Spinal cord (tissue), 10 donors: ENCODE measurements around the gene PEX10. TPM values are rescaled to one million over a fixed set of nuclear protein-coding genes. Genes with fewer than 3 reads are reported as not detected.

Experiments used
- DNase-seq, 6 donors: peaks; one replicate each; pipeline versions ENCODE4 v3.0.0 to v3.0.0-alpha.2; 2013 to 2015; ENCODE audit warnings: low spot score in 6 of 6, low read depth in 4 of 6
- H3K27ac ChIP-seq: one replicate; pipeline ENCODE4 v1.5.1; 2013; ENCODE audit warnings: low read depth, low read length, control low read depth
- H3K27me3 ChIP-seq: one replicate; pipeline ENCODE4 v1.6.1; 2013; ENCODE audit warnings: low read length; ENCODE audit not compliant: control insufficient read depth, insufficient read depth
- H3K36me3 ChIP-seq: one replicate; pipeline ENCODE4 v1.6.1; 2013; ENCODE audit warnings: low read length; ENCODE audit not compliant: control insufficient read depth, insufficient read depth
- H3K4me1 ChIP-seq: one replicate; pipeline ENCODE4 v1.6.1; 2013; ENCODE audit warnings: low read length; ENCODE audit not compliant: control insufficient read depth, insufficient read depth
- H3K4me3 ChIP-seq: one replicate; pipeline ENCODE4 v1.5.1; 2013; ENCODE audit warnings: low read depth, low read length, control low read depth
- H3K9me3 ChIP-seq: one replicate; pipeline ENCODE4 v1.6.1; 2013; ENCODE audit warnings: low read length; ENCODE audit not compliant: control insufficient read depth, insufficient read depth
- whole genome bisulfite sequencing: methylation state at CpG from one replicate; pipeline ENCODE4 v1.1.5; 2013; ENCODE audit warnings: missing lambda C conversion rate; ENCODE audit not compliant: insufficient coverage; 5-methylcytosine and 5-hydroxymethylcytosine counted together
- polyA plus RNA-seq, 2 donors: library from polyadenylated mRNA; unstranded; fragments of 120-200 nt; gene quantifications; one replicate each; pipeline ENCODE4 v1.2.1, GENCODE V29; 2013; ENCODE audit not compliant: insufficient read length in 2 of 2
- total RNA-seq, 2 donors: library from RNA; depleted of rRNA in 1 of 2; stranded (reverse); fragments of 120-200 nt in 1 of 2; fragments of >200 nt in 1 of 2; gene quantifications; one replicate each; pipeline versions ENCODE4 v1.2.3 to v1.2.4, GENCODE V29; 2013 to 2014
- donor health status: healthy.

The PEX10 gene
- total and polyA plus RNA-seq, 4 donors, result 17.7 to 36.9 (median 31.7) TPM

- peaks cover 60% of the 10 kb centered on the region for H3K36me3 ChIP-seq
- no peaks in the 10 kb centered on the region for H3K9me3 ChIP-seq
- no peak for DNase-seq
- H3K27me3 ChIP-seq, result no peaks in the 10 kb centered on the region
- H3K27ac ChIP-seq, result no peak overlapping the region
- no peak overlapping the region for H3K4me3 ChIP-seq
- WGBS, result 92% methylated on average over 19 of the region's 20 CpGs
- peaks cover 16% of the 10 kb centered on the region for H3K4me1 ChIP-seq
These were observed 38.7 kb downstream of the PEX10 start for GRCh38 chr1:2373551-2374251.

GRCh38 chr1:2372551-2373490 lies 39.5 kb downstream of the PEX10 start:
- Histone ChIP-seq H3K36me3 (peaks cover 51% of the 10 kb centered on the region), H3K27ac (no peak overlapping the region), H3K4me1 (peaks cover 14% of the 10 kb centered on the region), H3K27me3 (no peaks in the 10 kb centered on the region), H3K4me3 (no peak overlapping the region), H3K9me3 (no peaks in the 10 kb centered on the region)
- WGBS, result 94% methylated on average over 27 of the region's 36 CpGs
- no peak for DNase-seq

- Histone ChIP-seq H3K27me3 (no peaks in the 10 kb centered on the region), H3K27ac (no peak overlapping the region), H3K9me3 (peaks cover 4% of the 10 kb centered on the region), H3K36me3 (peaks cover 17% of the 10 kb centered on the region), H3K4me1 (no peaks in the 10 kb centered on the region), H3K4me3 (no peak overlapping the region)
- 57% methylated on average over 3 of the region's 8 CpGs for WGBS
- no peak for DNase-seq
These were observed 44.2 kb downstream of the PEX10 start for GRCh38 chr1:2368053-2368744.

GRCh38 chr1:2363847-2364513 lies 48.4 kb downstream of the PEX10 start:
- H3K36me3 ChIP-seq, result peaks cover 8% of the 10 kb centered on the region
- H3K9me3 ChIP-seq, result peaks cover 4% of the 10 kb centered on the region
- H3K4me1 ChIP-seq, result no peaks in the 10 kb centered on the region
- no peak overlapping the region for H3K4me3 ChIP-seq
- no peak overlapping the region for H3K27ac ChIP-seq
- H3K27me3 ChIP-seq, result no peaks in the 10 kb centered on the region
- DNase-seq, result no peak
- WGBS, result no CpG with 5 or more reads among the region's 2 CpGs

- H3K4me1 ChIP-seq, result no peaks in the 10 kb centered on the region
- no peak overlapping the region for H3K27ac ChIP-seq
- no peak overlapping the region for H3K4me3 ChIP-seq
- WGBS, result 90% methylated on average over 9 of the region's 11 CpGs
- no peak for DNase-seq
- peaks cover 4% of the 10 kb centered on the region for H3K9me3 ChIP-seq
- H3K36me3 ChIP-seq, result peaks cover 36% of the 10 kb centered on the region
- H3K27me3 ChIP-seq, result no peaks in the 10 kb centered on the region
These were observed 51.6 kb downstream of the PEX10 start for GRCh38 chr1:2360588-2361364.

GRCh38 chr1:2358651-2359640 lies 53.4 kb downstream of the PEX10 start:
- no peak overlapping the region for H3K27ac ChIP-seq
- peaks cover 46% of the 10 kb centered on the region for H3K36me3 ChIP-seq
- 86% methylated on average over 23 of the region's 24 CpGs for WGBS
- no peak for DNase-seq
- no peaks in the 10 kb centered on the region for H3K4me1 ChIP-seq
- H3K27me3 ChIP-seq, result no peaks in the 10 kb centered on the region
- peaks cover 2% of the 10 kb centered on the region for H3K9me3 ChIP-seq
- H3K4me3 ChIP-seq, result no peak overlapping the region

- DNase-seq, result no peak
- no peak overlapping the region for H3K27ac ChIP-seq
- peaks cover 8% of the 10 kb centered on the region for H3K4me1 ChIP-seq
These were observed 54.3 kb downstream of the PEX10 start for GRCh38 chr1:2358072-2358471.

More at GRCh38 chr1:2358072-2358471, 54.3 kb downstream of the PEX10 start:
- peaks cover 46% of the 10 kb centered on the region for H3K36me3 ChIP-seq
- no peaks in the 10 kb centered on the region for H3K27me3 ChIP-seq
- no peak overlapping the region for H3K4me3 ChIP-seq
- no peaks in the 10 kb centered on the region for H3K9me3 ChIP-seq
- 93% methylated on average over 12 of the region's 13 CpGs for WGBS
